HG02642 (cell line): ENCODE measurements around the gene CTAGE9.

Experiments
- ATAC-seq: cut with Tn5 transposase; IDR thresholded peaks from one replicate; pipeline ENCODE4 v1.9.1; 2021; ENCODE audit warnings: mild to moderate bottlenecking; ENCODE audit not compliant: unreplicated experiment, poor library complexity

Gene CTAGE9

GRCh38 chr6:131680868-131681267, 29.9 kb downstream of the CTAGE9 start:
- ATAC-seq = no peak

GRCh38 chr6:131678442-131678841, 32.4 kb downstream of the CTAGE9 start:
- no peak for ATAC-seq

GRCh38 chr6:131673184-131673583, 37.6 kb downstream of the CTAGE9 start:
- ATAC-seq = no peak

- no peak for ATAC-seq
Measured at GRCh38 chr6:131669891-131670290, 40.9 kb downstream of the CTAGE9 start.

- ATAC-seq = no peak
Measured at GRCh38 chr6:131663578-131664165, 47.1 kb downstream of the CTAGE9 start.

- ATAC-seq = no peak
Measured at GRCh38 chr6:131660195-131660594, 50.6 kb downstream of the CTAGE9 start.
